Effector CD8-positive, alpha-beta T cell (primary cell): ENCODE data around the gene PCBP3.
"Not testable (repeated sequence)": the region's sequence is repeated elsewhere in the genome, so short reads cannot be mapped to it uniquely, and the experiment has no call there.

Experiments used
- DNase-seq: peaks from one replicate; lab custom pipeline; 2025; lab: John Stamatoyannopoulos, UW

Gene PCBP3

DNA sequence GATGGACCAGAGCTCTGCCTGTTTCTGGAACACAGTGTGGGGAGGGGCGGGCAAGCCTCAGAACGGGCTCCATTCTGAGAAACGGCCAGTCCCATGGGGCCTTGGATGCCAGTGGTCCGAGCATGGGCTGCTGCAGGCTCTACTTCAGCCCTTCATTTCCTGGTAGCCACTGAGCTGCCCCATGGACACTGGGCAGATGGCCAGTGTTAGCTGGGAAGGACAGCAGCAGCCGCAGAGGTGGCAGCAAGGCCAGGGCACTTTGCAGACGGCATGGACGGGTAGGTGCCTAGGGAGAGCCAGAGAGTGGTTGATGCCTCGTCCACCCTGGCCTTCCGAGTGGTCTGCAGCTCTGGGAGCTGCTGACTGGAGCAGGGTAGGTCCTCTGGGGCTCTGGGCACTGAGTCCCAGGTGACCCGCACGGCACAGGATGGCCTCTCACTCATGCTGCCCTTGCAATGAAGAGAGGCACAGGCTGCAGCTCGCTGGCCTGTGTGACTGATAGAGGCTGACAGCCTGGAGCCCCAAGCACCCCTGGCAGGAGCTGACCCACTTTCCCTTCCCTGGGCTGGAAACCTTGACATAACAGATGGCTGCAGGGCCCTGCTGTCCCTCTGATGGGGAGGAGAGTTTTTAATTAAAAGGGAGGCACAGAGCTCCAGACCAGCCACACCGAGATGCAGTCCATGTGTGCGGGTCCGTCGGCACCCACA lies 250.4 kb downstream of the PCBP3 start:
- DNase-seq, result no peak

DNA sequence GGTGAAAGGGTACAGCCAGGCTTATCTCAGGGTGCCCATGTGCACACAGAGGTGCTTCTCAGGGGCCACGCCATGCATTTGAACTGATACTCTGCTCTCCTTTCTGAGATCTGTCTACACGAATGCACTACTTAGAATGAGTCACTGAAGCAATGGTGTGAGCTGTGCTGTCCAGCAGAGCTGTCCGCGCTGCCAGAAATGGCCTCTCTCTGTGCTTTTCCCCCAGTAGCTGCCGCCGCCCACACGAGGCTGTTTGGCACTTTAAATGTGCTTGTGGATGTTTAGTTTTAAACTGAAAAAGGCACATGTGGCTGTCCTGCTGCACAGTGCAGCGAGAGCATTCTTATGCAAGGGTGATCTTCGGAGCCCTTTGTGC lies 250.9 kb downstream of the PCBP3 start:
- DNase-seq, result no peak

DNA sequence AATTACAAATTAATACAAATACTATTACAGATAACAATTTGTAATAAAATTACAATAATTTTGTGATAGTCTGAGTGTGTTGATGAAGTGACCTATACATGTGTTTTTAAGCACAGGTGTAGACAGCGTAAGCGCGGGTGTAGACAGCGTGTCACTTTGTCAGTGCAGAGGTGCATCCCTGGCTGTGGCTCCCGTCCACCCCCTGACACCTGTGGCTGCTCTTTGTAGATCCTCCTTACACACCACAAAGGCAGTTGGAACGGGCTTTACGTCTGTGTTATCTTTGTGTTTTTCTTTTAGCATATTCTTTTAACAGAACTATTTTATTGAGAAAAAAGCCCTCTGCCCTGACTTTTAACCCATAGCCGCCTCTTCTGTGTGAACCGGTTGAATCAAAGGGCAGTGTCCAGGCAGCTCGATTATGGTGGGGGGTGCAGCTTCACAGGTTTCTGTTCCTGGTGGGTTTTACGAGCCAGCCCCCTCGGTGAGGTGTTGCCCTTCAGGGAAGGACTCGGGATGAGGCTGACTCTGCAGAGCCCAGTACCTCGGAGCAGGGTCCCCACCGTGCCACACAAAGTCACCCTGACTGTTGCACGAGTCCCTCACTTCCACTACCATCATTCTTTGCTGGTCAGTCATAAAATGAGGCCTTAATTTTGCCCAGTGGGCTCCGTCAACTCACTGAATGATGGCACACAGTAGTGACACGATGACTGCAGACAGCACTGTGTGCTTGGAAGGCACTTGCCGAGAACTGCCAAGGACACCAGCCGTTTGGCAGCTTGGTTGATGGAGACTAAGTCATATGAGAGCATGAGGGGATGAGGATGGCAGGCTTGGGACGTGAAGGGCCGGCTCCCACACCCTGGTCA lies 251.6 kb downstream of the PCBP3 start:
- no peak for DNase-seq

DNA sequence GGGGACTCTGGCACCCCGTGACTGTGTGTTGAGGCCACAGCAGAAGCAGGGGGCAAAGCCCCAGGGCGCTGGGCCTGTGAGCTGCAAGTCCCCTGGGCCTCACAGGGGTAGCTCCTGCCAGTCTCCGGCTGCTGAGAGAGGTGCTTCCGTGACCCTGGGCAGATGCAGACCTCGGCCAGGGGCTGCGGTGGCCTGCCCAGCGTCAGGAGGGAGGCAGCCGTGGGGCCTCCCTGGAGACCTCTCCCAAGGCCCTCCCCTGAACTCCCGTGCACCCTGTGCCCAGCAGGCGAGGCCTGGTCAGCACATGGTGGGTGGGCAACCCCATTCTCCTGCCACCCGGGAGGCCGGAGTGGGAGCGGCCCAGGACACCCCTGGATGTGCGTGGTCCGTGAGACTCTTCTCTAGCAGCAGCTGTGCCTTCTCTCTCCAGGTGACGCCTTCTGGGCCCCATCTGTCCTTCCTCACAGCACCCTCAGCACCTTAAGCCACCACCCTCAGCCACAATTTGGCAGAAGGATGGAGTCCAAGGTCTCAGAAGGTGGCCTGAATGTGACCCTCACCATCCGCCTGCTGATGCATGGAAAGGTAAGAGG lies 252.3 kb downstream of the PCBP3 start:
- DNase-seq, result no peak

DNA sequence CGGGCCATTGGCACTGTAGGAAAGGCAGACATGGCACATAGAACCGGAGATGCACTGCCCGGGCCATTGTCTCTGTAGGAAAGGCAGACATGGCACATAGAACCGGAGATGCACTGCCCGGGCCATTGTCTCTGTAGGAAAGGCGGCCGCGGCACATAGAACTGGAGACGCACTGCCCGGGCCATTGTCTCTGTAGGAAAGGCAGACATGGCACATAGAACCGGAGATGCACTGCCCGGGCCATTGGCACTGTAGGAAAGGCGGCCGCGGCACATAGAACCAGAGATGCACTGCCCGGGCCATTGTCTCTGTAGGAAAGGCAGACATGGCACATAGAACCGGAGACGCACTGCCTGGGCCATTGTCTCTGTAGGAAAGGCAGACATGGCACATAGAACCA lies 252.9 kb downstream of the PCBP3 start:
- not testable (repeated sequence) for DNase-seq

DNA sequence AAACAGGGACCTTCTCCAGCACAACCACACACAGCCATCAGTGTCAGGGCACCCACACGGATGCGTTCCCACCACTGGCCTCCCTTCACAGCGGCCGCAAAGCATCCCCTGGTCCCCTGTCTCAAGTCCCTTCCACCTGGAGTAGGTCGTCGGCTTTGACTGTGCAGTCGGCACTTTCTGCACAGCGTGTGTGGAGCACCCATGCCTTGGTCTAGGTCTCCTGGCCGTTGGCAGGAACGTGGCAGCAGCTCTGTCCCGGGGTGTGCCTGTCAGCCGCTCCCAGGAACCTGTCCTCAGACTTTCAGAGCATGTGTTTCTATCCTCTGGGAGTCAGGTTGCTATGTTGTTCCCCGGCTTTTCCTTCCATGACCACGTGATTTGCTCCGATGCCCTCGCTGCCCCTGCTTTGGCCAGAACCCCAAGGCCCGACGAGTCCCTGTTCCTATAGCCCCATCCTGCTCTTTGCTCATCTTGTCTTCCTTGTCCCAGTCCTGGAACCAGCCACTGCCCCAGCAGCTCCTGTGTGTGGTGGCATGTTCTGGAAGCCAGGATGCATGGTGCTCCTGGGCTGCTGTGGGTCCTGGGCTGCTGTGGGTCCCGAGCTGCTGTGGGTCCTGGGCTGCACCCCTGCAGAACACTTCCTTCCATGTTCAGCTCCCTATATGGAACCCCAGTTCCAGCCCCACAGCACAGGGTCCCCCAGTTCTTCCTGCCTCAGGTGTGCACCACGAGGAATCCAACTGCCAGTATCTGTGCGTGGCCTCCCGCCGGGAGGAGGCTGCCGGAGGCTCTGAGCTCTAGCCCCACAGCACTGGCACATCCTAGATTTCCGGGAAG lies 253.9 kb downstream of the PCBP3 start:
- no peak for DNase-seq

DNA sequence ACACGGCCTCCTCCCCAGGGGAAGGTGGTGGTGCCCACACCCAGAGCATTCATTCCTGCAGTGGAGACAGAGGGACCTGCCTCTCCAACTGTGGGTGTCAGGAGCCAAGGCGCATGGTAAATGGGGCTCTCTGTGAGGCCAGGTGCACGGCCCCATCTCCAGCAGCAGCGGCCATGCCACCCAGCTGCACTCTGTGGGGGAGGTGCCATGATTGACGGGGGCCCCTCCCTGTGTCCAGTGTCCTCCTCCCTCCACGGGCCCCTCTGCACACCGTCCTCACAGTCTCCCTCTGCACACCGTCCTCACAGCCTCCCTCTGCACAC lies 254.5 kb downstream of the PCBP3 start:
- DNase-seq, result no peak

DNA sequence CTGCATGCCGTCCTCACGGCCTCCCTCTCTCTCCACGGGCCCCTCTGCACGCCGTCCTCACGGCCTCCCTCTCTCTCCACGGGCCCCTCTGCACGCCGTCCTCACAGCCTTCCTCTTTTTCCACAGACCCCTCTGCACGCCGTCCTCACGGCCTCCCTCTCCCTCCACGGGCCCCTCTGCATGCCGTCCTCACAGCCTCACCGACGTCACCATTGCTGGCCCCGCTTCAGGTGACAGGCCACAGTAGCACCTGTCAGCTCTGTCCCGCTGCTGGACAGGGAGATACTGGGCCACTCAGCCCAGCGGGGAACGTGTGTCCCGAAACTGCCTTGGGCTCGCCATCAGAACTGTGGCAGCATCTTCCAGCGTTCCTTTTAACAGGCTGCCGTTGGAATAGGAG lies 255.3 kb downstream of the PCBP3 start:
- DNase-seq, result no peak

DNA sequence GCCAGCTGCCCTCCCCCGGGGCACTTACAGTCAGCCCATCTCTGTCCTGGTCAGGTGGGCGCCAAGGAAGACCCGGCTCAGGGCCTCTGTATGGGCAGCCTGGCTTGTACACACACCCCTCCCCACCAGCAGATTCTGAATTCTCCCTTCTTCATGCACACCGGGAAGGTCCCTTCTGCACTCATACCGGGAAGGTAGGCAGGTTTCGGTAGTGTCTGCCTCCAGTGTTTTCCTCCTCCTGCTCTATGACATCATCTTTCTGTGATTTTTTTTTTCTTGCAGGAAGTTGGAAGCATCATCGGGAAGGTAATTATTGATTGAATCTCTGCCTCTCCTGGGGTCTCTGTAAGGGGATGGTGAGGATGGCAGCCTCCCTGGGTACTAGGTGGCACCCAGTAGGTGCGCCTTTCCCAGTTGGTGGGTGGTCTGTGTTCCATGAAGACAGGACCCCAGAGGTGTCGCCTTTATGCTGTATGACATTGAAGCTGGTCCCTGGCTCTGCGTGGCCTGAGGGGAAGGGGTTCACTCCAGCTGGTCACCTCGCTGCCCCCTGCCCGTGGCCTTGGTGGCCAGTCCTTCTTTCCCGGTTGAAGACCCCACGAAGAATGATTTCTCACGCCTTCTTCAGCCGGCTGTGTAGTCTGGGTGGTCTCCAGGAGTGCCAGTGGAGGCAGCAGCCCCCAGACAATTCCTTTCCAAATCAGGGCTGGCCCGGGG lies 255.9 kb downstream of the PCBP3 start:
- DNase-seq, result no peak

DNA sequence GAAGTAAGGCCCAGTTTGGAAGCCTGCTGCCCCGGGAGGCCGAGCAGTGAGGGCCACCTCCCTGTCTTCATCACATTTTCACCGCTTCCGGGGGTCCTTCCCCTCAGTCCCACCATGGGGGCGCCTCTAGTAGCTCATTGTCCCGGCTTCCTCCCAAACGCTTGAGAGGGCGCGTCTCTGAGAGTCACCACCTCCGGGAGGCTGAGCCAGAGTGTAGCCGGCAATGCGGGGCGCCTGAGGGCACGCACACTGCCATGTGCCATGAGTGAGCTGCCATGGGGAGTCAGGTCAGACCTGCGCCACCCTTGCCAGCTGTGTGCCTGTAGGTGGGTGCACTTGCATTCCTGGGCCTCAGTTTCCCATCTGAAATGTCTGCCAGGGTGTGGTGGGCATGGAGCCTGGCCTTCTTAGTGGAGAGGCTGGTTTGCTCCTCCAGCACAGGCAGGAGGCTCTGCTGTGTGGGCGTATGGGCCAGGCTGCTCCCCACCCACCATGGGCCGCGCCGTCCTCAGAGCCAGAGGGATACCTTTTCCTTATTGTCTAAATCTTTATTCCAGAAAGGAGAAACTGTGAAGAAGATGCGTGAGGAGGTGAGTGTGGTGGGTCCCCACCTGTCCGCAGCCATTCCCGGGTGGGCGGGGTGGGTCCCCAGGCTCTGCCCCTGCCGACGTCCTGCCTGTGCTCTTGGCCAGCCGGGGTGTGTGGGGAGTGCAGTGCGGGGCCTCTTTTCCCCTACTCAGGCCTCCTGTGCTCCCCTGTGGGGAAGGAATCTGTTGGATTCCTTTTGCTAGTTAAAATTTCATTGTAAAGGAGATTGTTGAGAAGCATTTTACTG lies 256.7 kb downstream of the PCBP3 start:
- no peak for DNase-seq

DNA sequence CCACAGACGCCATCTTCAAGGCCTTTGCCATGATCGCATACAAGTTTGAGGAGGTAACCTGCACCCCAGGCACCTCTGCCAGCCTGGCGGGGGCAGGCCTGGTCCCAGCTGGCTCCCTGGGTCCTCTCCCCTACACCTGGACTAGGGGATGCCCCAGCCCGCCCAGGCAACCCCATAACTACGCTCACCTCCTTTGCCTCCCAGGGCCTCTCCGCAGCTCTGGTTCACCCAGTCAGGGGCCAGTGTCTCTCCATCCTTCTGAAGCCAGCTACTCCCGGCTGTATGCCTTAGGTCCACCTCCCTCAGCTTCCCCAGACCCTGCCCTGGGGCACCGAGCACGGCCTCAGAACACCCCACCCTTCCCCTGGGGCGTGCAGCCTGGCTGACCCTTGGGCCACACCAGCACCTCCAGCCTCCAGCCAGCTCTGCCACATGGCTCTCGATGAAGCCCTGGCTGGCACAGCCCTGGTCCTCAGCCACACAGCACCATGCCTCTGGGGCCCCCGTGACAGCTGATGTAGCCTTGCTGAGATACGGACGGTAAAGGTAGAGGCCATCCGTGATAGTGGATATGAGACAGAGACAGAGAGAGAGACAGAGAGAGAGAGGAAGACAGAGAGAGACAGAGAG lies 257.7 kb downstream of the PCBP3 start:
- DNase-seq, result no peak

DNA sequence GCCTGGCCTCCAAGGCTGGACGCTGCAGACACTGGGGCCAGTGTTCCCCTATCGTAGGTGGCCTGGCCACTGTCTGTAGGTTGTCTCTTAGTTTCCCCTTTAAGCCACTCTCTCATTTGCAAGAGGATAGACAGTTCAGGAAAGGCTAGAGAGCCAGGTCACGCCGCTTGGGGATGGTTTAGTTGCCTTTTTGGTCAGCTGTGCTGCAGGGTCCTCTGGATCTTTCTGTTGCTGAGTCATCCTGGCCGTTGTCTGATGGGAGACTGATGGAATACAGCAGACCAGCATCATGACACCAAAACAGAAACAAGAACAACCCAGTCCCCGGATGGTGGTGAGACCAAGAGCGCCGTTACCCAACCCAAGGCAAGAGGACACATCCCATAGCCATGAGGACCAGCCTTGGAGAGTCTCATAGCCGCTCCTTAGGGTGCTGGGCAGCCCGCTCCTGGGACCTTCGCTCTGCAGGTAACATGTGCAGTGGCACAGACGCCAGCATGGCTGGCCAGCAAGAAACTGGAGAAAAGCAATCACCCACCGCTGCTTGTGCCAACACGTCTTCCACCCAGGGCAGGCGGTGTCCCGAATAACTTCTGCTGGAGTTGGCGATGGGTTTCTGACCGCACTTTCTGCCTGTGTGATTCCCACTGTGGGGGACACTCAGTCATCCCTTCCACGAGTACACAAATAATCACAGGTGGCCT lies 258.9 kb downstream of the PCBP3 start:
- DNase-seq, result no peak

DNA sequence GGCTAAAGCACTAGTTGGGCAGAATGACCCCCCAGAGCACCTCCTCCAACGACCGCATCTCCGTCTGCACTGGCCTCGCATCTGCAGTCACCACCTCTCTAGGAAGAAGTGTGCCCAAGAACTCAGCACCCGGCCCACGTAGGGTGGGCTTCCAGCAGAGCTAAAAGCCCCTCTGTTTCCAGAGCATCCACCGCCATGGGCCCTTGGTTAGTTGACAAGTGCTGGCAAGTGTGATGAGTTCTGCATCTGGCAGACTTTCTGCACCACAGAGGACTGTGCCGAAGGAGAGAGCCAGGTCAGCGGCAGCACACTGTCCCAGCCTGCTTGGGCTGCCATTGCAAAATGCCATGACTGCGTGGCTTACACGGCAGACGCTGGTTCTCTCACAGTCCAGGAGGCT lies 261.7 kb downstream of the PCBP3 start:
- no peak for DNase-seq

DNA sequence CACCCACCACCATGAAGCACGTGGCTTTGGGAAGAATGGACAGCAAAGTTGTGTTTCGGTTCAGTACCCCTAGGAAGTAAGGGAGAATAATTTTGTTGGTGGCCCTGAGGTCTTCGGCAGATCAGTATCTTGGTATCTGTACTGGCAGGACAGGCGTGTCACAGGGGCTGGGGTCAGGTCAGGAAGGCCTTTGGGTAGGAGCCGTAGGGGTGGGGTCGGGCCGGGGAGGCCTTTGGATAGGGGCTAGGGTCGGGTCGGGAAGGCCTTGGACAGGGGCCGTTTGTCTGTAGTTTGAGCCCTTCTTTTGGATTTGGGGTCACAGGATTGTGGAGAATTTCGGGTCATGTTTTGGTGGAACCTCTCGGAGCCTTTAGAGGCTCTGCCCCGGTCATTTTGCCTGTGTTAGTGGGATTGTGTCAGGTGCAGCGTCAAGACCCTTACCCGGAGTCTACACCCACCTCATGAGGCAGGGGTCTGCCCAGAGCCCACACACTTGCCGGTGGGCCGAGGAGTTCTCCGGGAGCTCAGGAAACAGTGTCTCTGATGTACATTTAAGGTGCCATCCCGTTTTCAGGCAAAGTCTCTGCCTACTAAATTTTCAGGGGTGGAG lies 262.8 kb downstream of the PCBP3 start:
- DNase-seq, result no peak

DNA sequence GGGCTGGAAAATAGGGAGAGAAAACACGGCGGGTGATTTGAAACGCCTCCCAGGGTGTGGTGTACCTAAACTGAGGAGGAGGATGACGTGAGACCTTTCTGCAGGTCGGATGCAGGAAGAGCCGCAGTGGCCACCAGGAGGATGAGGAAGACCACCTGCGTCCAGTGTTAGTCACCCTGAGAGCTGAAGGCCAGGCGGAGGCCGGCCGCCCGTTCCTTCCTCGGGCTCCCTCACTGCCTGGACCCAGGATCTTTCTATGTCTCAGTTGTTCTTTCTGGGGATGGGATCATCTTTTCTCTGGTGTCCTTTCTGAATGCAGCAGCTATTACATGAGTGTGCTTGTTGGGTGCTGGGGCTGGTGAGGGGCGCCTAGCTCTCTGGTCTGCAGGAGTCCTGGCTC lies 263.3 kb downstream of the PCBP3 start:
- no peak for DNase-seq

DNA sequence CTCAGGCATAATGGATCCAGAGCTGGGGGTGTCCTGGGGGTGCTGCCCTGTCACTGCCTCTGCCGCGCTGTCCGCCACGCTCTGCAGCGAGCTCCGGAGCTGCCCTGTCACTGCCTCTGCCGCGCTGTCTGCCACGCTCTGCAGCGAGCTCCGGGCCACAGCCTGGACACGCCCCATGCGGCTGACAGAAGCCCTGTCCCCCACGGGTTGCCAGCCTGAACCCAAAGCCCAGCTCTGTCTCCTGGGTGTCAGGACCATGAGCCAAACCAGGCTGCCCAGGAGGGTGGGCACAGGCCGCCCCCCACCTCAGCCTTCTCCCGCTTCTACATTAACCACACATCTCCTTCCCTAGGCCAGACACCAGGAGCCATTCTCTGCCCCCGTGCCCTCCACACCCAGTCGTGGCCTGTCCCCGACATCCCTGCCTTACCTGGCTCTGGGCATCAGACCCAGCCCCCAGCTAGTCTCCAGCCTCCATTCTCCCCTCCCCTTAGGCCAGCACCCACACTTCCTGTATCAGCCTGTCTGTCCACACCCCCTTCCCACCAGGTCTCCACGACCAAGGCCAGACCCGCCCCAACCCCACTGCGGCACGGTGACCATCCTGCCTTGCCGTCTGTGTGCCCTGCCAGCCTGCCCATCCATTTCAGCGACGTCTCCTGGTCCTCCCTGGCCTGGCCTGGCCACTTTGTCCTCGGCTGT lies 265.2 kb downstream of the PCBP3 start:
- no peak for DNase-seq

DNA sequence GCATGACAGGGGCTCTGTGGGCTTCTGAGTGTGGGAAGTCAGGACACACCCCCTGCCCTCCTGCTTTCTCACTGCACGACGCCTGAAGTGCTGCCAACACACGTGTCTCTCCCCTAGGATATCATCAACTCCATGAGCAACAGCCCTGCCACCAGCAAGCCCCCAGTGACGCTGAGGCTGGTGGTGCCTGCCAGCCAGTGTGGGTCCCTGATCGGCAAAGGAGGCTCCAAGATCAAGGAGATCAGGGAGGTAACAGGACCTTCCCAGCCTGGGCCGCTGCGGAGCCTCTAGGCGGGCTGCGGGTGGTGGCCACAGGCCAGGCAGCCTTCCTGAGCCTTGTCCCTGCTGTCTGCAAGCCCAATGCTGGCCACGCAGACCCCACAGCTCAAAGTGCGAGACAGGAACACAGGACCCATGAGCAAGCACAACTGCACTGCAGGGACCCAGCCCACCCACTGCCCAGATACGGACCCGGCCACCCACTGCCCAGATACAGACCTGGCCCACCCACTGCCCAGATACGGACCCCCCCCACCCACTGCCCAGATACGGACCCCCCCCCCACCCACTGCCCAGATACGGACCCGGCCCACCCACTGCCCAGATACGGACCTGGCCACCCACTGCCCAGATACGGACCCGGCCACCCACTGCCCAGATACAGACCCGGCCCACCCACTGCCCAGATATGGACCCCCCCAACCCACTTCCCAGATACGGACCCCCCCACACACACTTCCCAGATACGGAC lies 265.9 kb downstream of the PCBP3 start:
- no peak for DNase-seq

DNA sequence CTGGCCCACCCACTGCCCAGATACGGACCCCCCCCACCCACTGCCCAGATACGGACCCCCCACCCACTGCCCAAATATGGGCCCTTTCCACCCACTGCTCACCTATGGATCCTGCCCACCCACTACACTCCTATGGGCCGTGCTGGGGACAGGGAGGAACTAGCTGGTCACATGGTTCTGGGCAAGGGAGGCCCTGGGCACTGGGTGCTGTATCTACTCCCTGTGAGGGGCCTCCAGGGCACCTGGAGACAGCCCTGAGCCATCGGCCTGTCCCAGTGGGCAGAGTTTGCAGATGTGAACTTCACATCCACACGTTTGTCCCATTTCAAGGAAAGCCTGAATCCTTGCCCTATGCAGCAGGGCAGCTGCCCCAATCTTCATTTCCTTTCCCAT lies 266.6 kb downstream of the PCBP3 start:
- DNase-seq, result no peak
